ENCODE data around the gene POLR3E.

POLR3E gene

DNA sequence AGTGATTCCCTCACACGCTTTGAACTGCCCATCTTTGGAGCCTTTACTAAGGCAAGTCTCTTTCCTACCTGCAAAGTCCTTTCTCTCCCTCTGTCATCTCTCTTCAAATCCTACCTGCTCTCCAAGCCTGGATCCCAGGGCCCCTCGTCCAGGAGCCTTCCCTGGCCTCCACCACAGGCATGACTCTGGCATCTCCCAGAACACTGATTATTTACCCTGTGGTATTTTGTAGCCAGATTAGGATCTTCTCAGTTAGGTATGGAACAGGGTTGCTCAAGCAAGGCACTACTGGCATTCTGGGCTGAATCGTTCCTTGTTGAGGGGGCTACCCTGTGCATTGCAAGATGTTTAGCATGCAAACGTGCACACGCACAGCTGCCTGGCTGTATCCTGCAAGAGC, 31.9 kb upstream of the POLR3E start:
- DNase-seq (ENCODE audit: insufficient read length, low spot score) (no peak), FAIRE-seq (no peak)
- TF ChIP-seq SPI1 (IDR thresholded peaks at IDR 0.05; ENCODE audit: low read depth, low read length) (no peak), PAX5 (IDR thresholded peaks at IDR 0.05; ENCODE audit: insufficient read depth, low read length, severe bottlenecking) (no peak), POU2F2 (IDR thresholded peaks at IDR 0.05; ENCODE audit: low read depth, low read length) (no peak), POLR2A (IDR thresholded peaks at IDR 0.05; ENCODE audit: low read depth, low read length) (no peak), TAF1 (IDR thresholded peaks at IDR 0.05; ENCODE audit: low read depth, low read length) (no peak), POLR2AphosphoS5 (IDR thresholded peaks at IDR 0.05; ENCODE audit: low read depth, low read length) (no peak)

DNA sequence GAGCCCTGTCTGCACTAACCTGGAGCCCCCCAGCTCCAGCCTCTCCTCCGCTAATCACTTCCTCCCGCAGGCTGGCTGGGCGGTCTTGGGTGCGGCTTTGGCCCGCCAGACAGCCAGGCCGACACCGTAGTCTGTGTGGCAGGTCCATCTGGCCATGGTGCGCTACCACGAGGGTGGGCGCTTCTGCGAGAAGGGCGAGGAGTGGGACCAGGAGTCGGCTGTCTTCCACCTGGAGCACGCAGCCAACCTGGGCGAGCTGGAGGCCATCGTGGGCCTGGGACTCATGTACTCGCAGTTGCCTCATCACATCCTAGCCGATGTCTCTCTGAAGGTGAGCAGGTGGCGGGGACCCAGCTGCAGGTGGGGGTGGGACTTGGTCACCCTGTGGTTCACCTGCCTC, 30.7 kb upstream of the POLR3E start:
- no peak for FAIRE-seq
- TF ChIP-seq POU2F2 (IDR thresholded peaks at IDR 0.05; ENCODE audit: low read depth, low read length) (no peak), POLR2AphosphoS5 (IDR thresholded peaks at IDR 0.05; ENCODE audit: low read depth, low read length) (no peak), PAX5 (IDR thresholded peaks at IDR 0.05; ENCODE audit: insufficient read depth, low read length, severe bottlenecking) (no peak), POLR2A (IDR thresholded peaks at IDR 0.05; ENCODE audit: low read depth, low read length) (no peak)
- no peak for DNase-seq (ENCODE audit: insufficient read length, low spot score)

DNA sequence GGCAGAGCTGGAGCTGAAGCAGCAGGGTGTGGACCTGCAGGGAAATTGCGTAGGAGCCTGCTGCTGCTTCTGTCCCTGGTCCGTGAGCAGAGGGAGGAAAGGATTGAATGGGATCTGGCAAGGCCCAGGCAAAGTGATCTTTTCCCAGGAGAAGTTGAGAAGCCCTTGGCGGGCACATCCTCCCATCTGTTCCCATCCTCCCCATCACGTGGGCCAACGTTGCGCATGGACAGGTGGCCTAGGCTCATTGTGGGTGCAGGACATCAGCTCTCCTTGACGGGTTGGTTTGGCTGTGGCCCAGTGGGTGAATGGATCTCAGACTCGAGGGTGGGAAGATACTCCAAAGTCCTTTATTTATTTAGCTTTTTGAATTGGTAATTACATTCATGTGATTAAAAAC, 29.4 kb upstream of the POLR3E start:
- DNase-seq (ENCODE audit: insufficient read length, low spot score) (no peak), FAIRE-seq (no peak)
- TF ChIP-seq POLR2A (IDR thresholded peaks at IDR 0.05; ENCODE audit: low read depth, low read length): no peak
- no peak for TF ChIP-seq SPI1 (IDR thresholded peaks at IDR 0.05; ENCODE audit: low read depth, low read length)
- no peak for TF ChIP-seq POLR2AphosphoS5 (IDR thresholded peaks at IDR 0.05; ENCODE audit: low read depth, low read length)
- no peak for TF ChIP-seq PAX5 (IDR thresholded peaks at IDR 0.05; ENCODE audit: insufficient read depth, low read length, severe bottlenecking)
- TF ChIP-seq TAF1 (IDR thresholded peaks at IDR 0.05; ENCODE audit: low read depth, low read length): no peak
- TF ChIP-seq POU2F2 (IDR thresholded peaks at IDR 0.05; ENCODE audit: low read depth, low read length): no peak

DNA sequence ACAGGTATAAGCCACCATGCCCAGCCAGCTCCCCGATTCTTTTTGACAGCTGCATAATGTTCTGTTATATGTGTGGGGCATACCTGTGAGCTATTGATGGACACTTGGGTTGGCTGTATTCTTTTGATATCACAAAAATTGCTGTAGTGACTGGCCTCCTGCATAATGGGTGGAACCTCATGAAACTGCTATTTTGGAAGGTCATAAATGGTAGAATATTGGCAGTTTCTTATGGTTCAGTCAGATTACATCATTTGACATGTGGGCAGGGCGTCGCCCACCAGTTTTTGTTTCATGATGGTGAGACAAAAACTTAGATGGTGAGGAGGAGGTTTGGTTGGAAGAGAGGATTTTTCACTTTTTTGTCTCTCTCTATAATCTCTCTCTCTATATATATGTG, 26.7 kb upstream of the POLR3E start:
- no peak for DNase-seq (ENCODE audit: insufficient read length, low spot score)
- TF ChIP-seq POLR2A (IDR thresholded peaks at IDR 0.05; ENCODE audit: low read depth, low read length): no peak
- TF ChIP-seq POU2F2 (IDR thresholded peaks at IDR 0.05; ENCODE audit: low read depth, low read length): no peak
- TF ChIP-seq PAX5 (IDR thresholded peaks at IDR 0.05; ENCODE audit: insufficient read depth, low read length, severe bottlenecking): no peak
- TF ChIP-seq SPI1 (IDR thresholded peaks at IDR 0.05; ENCODE audit: low read depth, low read length): no peak
- TF ChIP-seq POLR2AphosphoS5 (IDR thresholded peaks at IDR 0.05; ENCODE audit: low read depth, low read length): no peak
- no peak for TF ChIP-seq TAF1 (IDR thresholded peaks at IDR 0.05; ENCODE audit: low read depth, low read length)
- FAIRE-seq: no peak

DNA sequence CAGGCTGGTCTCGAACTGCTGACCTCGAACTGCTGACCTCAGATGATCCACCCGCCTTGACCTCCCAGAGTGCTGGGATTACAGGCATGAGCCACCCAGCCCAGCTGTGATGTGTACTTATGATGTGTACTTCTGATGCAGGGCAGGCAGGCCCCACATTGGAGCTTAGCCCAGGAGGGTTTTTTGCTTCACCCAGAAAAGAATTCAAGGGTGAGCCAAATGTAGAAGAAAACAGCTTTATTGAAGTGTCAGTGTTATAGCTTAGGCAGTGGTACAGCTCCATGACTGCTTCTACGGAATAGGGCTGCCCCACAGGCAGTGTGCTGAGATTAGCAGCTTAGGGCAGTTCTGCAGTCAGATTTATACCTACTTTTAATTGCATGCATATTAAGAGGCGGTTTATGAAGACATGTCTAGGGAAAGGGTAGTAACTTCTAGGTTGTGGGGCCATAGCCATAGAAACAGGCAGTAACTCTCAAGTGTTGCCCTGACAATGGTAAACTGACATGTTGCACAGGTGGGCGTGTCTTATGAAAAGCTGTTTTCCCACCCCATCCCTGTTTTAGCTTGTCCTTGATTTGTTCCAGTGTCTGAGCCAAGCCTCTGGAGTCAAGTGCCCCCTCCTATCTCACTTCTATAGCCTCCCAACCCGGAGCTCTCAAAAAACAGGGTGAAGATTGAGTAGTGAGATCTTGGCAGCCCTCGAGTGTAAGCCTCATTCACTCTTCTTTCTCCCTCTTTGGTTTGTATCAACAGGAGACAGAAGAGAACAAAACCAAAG, 24.1 kb upstream of the POLR3E start:
- no peak for TF ChIP-seq POLR2A (IDR thresholded peaks at IDR 0.05; ENCODE audit: low read depth, low read length)
- no peak for TF ChIP-seq TAF1 (IDR thresholded peaks at IDR 0.05; ENCODE audit: low read depth, low read length)
- TF ChIP-seq POLR2AphosphoS5 (IDR thresholded peaks at IDR 0.05; ENCODE audit: low read depth, low read length): no peak
- TF ChIP-seq PAX5 (IDR thresholded peaks at IDR 0.05; ENCODE audit: insufficient read depth, low read length, severe bottlenecking): no peak
- TF ChIP-seq POU2F2 (IDR thresholded peaks at IDR 0.05; ENCODE audit: low read depth, low read length): no peak
- TF ChIP-seq SPI1 (IDR thresholded peaks at IDR 0.05; ENCODE audit: low read depth, low read length): no peak
- DNase-seq (ENCODE audit: insufficient read length, low spot score) (no peak), FAIRE-seq (no peak)

DNA sequence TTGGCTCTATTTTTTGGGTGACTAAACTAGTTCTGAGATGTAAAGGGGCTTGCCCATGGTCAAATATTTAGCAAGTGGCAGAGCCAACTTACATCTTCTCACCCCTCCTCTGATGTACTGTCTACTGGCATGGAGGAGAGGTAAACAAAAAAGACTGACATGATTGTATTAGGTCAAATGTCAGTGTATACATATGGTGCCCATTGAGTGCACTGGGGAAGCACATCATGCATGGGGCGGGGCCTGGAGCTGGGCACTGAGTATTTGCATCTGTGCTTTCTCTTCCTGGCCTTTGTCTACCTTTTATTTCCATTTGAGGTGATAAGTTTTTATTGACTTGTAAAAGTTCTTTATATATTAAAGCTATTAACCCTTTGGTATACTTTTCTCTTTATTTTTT, 22.3 kb upstream of the POLR3E start:
- FAIRE-seq (no peak), DNase-seq (ENCODE audit: insufficient read length, low spot score) (no peak)
- TF ChIP-seq TAF1 (IDR thresholded peaks at IDR 0.05; ENCODE audit: low read depth, low read length): no peak
- TF ChIP-seq POLR2AphosphoS5 (IDR thresholded peaks at IDR 0.05; ENCODE audit: low read depth, low read length): no peak
- TF ChIP-seq POU2F2 (IDR thresholded peaks at IDR 0.05; ENCODE audit: low read depth, low read length): no peak
- TF ChIP-seq SPI1 (IDR thresholded peaks at IDR 0.05; ENCODE audit: low read depth, low read length): no peak
- TF ChIP-seq POLR2A (IDR thresholded peaks at IDR 0.05; ENCODE audit: low read depth, low read length): no peak
- TF ChIP-seq PAX5 (IDR thresholded peaks at IDR 0.05; ENCODE audit: insufficient read depth, low read length, severe bottlenecking): no peak

DNA sequence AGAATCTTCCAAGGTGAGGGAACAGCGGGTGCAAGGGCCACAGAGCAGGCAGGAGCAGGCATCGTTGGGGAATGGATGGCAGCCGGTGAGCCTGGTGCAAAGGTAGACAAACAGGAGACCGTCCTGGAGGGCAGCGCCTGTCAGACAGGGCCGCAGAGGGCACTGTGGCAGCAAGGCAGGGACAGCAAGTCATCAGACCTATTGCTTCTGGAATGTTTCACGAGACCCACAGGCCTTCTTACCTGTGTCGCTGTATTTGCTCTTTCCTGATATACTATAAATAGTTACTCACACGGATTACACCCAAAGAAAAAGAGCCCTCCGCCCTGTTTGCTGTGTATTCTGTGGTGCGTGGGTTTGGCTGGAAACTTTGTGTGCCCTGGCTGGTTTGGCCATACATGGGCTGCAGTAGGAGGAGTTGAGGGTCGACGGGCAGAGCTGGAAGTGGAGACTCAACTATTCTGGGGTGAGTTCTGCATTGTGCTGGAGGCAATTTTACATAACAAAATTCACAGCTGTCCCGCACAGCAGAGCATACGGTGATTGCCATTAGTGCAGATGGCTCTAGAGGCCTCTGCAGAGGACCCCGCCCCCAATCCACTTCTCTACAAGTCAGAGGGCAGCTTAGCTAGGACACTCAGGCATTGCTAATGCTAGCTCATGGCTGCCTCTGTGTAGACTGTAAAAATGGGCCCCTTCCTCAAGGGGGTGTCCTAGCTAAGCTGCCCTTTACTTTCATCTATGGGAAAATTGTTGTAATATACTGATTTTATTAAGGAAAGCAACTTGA, 18.6 kb upstream of the POLR3E start:
- DNase-seq (ENCODE audit: insufficient read length, low spot score) (no peak), FAIRE-seq (no peak)
- TF ChIP-seq POLR2A (IDR thresholded peaks at IDR 0.05; ENCODE audit: low read depth, low read length) (no peak), POLR2AphosphoS5 (IDR thresholded peaks at IDR 0.05; ENCODE audit: low read depth, low read length) (no peak), POU2F2 (IDR thresholded peaks at IDR 0.05; ENCODE audit: low read depth, low read length) (no peak), SPI1 (IDR thresholded peaks at IDR 0.05; ENCODE audit: low read depth, low read length) (no peak), PAX5 (IDR thresholded peaks at IDR 0.05; ENCODE audit: insufficient read depth, low read length, severe bottlenecking) (no peak), TAF1 (IDR thresholded peaks at IDR 0.05; ENCODE audit: low read depth, low read length) (no peak)

DNA sequence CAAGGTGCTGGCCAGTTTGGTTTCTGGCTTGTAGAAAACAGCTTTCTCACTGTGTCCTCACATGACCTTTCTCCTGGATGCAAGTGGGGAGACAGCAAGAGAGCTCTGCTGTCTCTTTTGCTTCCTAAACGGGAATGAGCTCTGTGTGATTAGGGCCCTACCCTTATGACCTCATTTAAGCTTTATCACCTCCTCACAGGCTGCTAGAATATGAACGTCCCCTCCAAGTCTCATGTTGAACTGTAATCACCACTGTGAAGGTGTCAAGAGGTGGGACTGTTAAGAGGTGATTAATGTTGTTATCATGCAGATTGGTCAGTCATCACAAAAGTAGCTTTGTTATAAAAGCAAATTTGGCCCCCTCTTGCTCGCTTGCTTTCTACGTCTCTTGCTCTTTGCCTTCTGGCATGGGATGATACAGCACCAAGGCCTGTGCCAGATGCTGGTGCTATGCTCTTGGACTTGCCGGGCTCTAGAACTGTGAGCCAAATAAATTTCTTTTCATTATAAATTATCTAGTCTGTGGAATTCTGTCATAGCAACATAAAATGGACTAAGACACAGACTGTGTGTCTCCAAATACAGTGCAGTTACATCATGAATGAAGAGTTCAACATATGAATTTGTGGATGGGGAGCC, 14.8 kb upstream of the POLR3E start:
- TF ChIP-seq POLR2A (IDR thresholded peaks at IDR 0.05; ENCODE audit: low read depth, low read length) (no peak), PAX5 (IDR thresholded peaks at IDR 0.05; ENCODE audit: insufficient read depth, low read length, severe bottlenecking) (no peak), POU2F2 (IDR thresholded peaks at IDR 0.05; ENCODE audit: low read depth, low read length) (no peak), SPI1 (IDR thresholded peaks at IDR 0.05; ENCODE audit: low read depth, low read length) (no peak), POLR2AphosphoS5 (IDR thresholded peaks at IDR 0.05; ENCODE audit: low read depth, low read length) (no peak), TAF1 (IDR thresholded peaks at IDR 0.05; ENCODE audit: low read depth, low read length) (no peak)
- DNase-seq (ENCODE audit: insufficient read length, low spot score): no peak
- FAIRE-seq: no peak

DNA sequence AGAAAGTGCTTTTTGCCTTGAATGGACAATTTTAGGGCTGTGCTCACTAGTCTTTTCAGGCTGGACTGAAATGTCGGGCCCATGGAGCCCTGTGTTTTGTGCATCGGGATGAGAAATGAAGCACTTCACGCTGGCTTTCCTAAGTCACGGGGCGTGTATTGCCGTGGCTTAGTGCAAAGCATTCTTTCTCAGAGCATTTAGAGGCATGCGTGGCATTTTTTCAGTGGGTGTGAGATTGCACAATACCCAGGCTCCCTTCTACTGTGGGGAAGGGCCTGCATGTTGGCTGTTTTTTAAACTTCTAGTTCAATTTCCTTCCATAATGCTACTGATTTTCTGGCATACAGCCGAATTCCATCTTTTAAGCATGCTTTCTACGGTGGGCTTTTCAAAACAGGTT, 12.6 kb upstream of the POLR3E start:
- no peak for TF ChIP-seq PAX5 (IDR thresholded peaks at IDR 0.05; ENCODE audit: insufficient read depth, low read length, severe bottlenecking)
- no peak for TF ChIP-seq TAF1 (IDR thresholded peaks at IDR 0.05; ENCODE audit: low read depth, low read length)
- TF ChIP-seq POLR2AphosphoS5 (IDR thresholded peaks at IDR 0.05; ENCODE audit: low read depth, low read length): no peak
- no peak for TF ChIP-seq POU2F2 (IDR thresholded peaks at IDR 0.05; ENCODE audit: low read depth, low read length)
- TF ChIP-seq SPI1 (IDR thresholded peaks at IDR 0.05; ENCODE audit: low read depth, low read length): no peak
- no peak for TF ChIP-seq POLR2A (IDR thresholded peaks at IDR 0.05; ENCODE audit: low read depth, low read length)
- FAIRE-seq: no peak
- DNase-seq (ENCODE audit: insufficient read length, low spot score): no peak
